MG63 (cell line): Measurements from ENCODE around the gene E2F2. TPM values are rescaled to one million over a fixed set of nuclear protein-coding genes. Genes with fewer than 3 reads are reported as not detected.

ENCODE experiments used
- DNase-seq: peaks from one replicate; pipeline ENCODE4 v3.0.0-alpha.2; 2020
- H3K27me3 ChIP-seq: fragments of 250-450 bp; sonication (Bioruptor Pico); 2 replicates; pipeline ENCODE4 v1.5.1; 2020; ENCODE audit warnings: mild to moderate bottlenecking, moderate library complexity
- H3K36me3 ChIP-seq: fragments of 250-450 bp; sonication (Bioruptor Pico); 2 replicates; pipeline ENCODE4 v1.5.1; 2020; ENCODE audit warnings: mild to moderate bottlenecking, moderate library complexity
- H3K4me3 ChIP-seq: fragments of 250-450 bp; sonication (Bioruptor Pico); 2 replicates; pipeline ENCODE4 v1.5.1; 2020; ENCODE audit warnings: mild to moderate bottlenecking, moderate library complexity
- H3K9me3 ChIP-seq: fragments of 250-450 bp; sonication (Bioruptor Pico); 2 replicates; pipeline ENCODE4 v1.5.1; 2020; ENCODE audit warnings: mild to moderate bottlenecking, moderate library complexity
- total RNA-seq: library from RNA; depleted of rRNA; stranded (reverse); fragments of >200 nt; shearing (Covaris generic); gene quantifications from 2 replicates; pipeline ENCODE4 v1.2.3, GENCODE V29; 2014; ENCODE audit warnings: low replicate concordance; rRNA removed

Gene E2F2
- total RNA-seq, 1 experiment from 2014 or later = 4.3 TPM

- Histone ChIP-seq H3K27me3 (no peaks in the 10 kb centered on the region), H3K4me3 (no peak overlapping the region), H3K36me3 (no peaks in the 10 kb centered on the region), H3K9me3 (no peaks in the 10 kb centered on the region)
- no peak for DNase-seq
Observed at GRCh38 chr1:23469372-23469982, 61.6 kb downstream of the E2F2 start.

DNA sequence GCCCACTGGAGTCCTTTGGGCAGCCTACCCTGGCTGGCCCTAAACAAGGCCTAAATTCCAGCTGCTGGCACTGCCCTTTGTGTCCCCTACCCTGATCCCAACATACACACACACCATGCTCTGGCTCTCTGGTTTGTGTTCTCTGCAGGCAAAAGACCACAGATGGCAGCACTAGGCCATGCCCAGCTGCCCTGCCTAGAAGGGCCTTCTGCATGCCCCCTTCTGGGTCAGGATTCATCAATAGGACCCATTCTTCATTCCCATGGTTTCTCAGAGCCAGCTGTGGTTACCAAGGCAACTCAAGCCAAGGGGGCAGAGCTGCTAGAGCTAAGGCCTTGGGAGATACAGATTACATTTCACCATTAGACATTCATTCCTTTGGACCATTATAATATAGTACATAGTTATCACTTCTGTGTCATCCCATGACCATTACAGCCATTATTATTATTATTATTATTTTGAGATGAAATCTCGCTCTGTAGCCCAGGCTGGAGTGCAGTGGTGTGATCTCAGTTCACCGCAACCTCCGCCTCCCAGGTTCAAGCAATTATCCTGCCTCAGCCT is 64.5 kb downstream of the E2F2 start:
- no peaks in the 10 kb centered on the region for H3K36me3 ChIP-seq

DNA sequence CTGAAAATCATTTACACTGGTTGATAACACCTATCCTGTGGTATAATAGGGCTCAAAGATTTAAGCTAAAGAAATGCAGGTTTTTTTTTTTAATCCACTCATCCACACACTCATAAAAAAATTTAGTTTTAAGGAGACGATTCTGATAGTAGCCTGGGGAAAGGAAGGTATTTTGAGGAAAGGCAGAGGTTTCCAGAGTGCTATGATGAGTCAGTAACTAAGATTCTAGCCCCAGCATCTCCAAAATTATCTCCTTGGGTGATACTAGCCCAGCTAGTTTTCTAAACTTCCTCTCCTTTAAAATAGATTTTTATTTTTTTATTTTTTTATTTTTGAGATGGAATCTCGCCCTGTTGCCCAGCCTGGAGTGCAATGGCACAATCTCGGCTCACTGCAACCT is 67.7 kb downstream of the E2F2 start:
- no peak for DNase-seq
- H3K36me3 ChIP-seq = no peaks in the 10 kb centered on the region
- no peak overlapping the region for H3K4me3 ChIP-seq
- no peaks in the 10 kb centered on the region for H3K9me3 ChIP-seq
- H3K27me3 ChIP-seq = no peaks in the 10 kb centered on the region

More for the DNA sequence above, 64.5 kb downstream of the E2F2 start:
- Histone ChIP-seq H3K27me3 (no peaks in the 10 kb centered on the region), H3K9me3 (no peaks in the 10 kb centered on the region), H3K4me3 (no peak overlapping the region)
- no peak for DNase-seq

DNA sequence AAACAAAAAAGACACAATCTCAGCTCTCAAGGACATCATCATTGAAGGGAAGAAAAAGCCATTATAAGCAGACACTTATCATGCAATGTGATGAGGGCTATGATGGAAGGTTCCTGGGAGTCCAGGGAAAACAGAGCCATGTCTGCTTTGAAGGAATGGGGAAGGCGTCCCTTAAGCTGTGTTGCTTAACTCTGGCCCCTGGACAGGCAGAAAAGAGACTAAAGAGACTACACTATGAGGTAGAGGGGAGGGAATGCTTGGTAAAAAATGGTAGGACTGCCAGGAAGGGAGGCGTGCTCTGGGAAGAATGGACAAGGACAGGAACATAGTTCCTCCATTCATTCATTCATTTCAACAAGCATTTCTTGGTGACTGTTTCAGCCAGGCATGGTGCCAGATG is 68.3 kb downstream of the E2F2 start:
- H3K36me3 ChIP-seq = no peaks in the 10 kb centered on the region
- H3K9me3 ChIP-seq = no peaks in the 10 kb centered on the region
- H3K27me3 ChIP-seq = no peaks in the 10 kb centered on the region
- no peak for DNase-seq
- no peak overlapping the region for H3K4me3 ChIP-seq

GRCh38 chr1:23461050-23461449 is 70.0 kb downstream of the E2F2 start:
- H3K36me3 ChIP-seq = no peaks in the 10 kb centered on the region
- no peak for DNase-seq

DNA sequence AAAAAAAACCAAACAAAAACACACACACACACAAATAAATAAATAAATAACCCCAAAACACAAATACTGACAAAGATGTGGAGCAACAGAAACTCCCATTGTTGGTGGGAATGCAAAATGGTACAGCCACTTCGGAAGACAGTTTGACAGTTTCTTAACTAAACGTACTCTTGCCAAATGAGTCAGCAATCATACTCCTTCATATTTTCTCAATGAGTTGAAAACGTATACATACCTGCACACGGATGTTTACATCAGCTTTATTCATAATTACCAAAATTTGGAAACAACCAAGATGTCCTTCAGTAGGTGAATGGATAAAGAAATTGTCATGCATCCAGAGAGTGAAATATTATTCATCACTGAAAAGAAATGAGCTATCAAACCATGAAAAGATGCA is 70.5 kb downstream of the E2F2 start:
- no peak for DNase-seq
- Histone ChIP-seq H3K4me3 (no peak overlapping the region), H3K27me3 (no peaks in the 10 kb centered on the region), H3K36me3 (no peaks in the 10 kb centered on the region), H3K9me3 (no peaks in the 10 kb centered on the region)

More at GRCh38 chr1:23461050-23461449, 70.0 kb downstream of the E2F2 start:
- no peaks in the 10 kb centered on the region for H3K27me3 ChIP-seq
- no peaks in the 10 kb centered on the region for H3K9me3 ChIP-seq
- H3K4me3 ChIP-seq = no peak overlapping the region

DNA sequence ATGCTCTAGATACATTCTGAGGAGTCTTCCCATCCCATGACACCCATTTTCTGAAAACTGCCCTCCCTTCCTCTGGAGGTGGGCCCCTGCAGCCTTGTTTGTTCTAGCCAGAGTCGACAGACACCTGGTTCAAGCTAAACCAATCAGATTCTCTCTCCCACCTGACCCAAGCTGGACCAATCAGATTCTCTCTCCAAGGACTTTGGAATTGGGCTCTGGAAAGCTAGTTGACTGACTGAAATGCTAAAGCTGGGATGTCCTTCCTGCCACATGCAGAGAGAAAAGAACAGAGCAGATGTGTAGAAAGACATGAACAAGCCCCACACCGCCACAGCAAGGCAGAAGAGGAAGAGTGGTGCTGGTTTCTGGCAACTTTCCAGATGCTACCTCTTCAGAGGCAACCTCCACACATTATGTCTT is 71.7 kb downstream of the E2F2 start:
- no peak for DNase-seq
- Histone ChIP-seq H3K4me3 (no peak overlapping the region), H3K36me3 (no peaks in the 10 kb centered on the region), H3K27me3 (no peaks in the 10 kb centered on the region), H3K9me3 (no peaks in the 10 kb centered on the region)

Other genes with a start within 250 kb of the E2F2 start
- gene HNRNPR, start 186.9 kb downstream of the E2F2 start, total RNA-seq = 149 and 159 TPM in 2 replicates
- 9.0 TPM in 2 replicates for gene ZNF436, start 161.4 kb downstream of the E2F2 start, total RNA-seq
- gene TCEA3, start 106.5 kb downstream of the E2F2 start, total RNA-seq = not detected in 2 replicates
- gene ASAP3, start 47.1 kb downstream of the E2F2 start, total RNA-seq = 8.4 and 17.3 TPM in 2 replicates
- gene ID3, start 28.3 kb upstream of the E2F2 start, total RNA-seq = 190 and 463 TPM in 2 replicates
- 858 and 903 TPM in 2 replicates for gene RPL11, start 160.6 kb upstream of the E2F2 start, total RNA-seq
- 32.8 and 35.6 TPM in 2 replicates for gene ELOA, start 212.2 kb upstream of the E2F2 start, total RNA-seq
- 64.2 and 116 TPM in 2 replicates for gene PITHD1, start 247.2 kb upstream of the E2F2 start, total RNA-seq